PC-3 (cell line): ENCODE measurements around the gene DNAH9.

Experiments
- EZH2 ChIP-seq: fragments of 300-600 bp; sonication (generic); IDR thresholded peaks from one replicate; pipeline ENCODE4 v1.6.1; 2017; ENCODE audit warnings: antibody characterized with exemption, mild to moderate bottlenecking, low read length; ENCODE audit not compliant: unreplicated experiment
- TF ChIP-seq, protein P1 (sequence below): fragments of 300-600 bp; sonication (generic); conservative IDR thresholded peaks from 2 replicates; pipeline ENCODE4 v1.5.1; 2017; ENCODE audit warnings: antibody characterized with exemption, low read depth, mild to moderate bottlenecking, low read length

DNA sequence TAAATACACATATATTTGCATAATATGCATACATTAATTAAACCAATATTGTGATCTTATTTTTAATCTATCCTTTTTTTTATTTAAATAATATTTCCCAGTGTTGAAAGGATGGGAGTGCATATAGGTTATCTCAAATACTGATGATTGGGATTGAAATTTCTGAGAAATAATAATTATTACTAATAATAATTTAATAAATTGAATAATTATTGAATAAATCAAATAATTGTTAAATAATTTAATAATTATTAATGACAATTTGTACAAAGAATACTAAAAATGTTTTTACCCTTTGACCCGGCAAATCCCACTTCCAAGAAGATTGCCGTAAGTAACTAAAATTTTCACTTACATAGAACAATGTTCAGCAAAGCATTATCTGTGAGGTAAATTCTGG, 250.1 kb downstream of the DNAH9 start:
- TF ChIP-seq, protein P1, sequence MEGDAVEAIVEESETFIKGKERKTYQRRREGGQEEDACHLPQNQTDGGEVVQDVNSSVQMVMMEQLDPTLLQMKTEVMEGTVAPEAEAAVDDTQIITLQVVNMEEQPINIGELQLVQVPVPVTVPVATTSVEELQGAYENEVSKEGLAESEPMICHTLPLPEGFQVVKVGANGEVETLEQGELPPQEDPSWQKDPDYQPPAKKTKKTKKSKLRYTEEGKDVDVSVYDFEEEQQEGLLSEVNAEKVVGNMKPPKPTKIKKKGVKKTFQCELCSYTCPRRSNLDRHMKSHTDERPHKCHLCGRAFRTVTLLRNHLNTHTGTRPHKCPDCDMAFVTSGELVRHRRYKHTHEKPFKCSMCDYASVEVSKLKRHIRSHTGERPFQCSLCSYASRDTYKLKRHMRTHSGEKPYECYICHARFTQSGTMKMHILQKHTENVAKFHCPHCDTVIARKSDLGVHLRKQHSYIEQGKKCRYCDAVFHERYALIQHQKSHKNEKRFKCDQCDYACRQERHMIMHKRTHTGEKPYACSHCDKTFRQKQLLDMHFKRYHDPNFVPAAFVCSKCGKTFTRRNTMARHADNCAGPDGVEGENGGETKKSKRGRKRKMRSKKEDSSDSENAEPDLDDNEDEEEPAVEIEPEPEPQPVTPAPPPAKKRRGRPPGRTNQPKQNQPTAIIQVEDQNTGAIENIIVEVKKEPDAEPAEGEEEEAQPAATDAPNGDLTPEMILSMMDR, result no peak
- no peak for TF ChIP-seq EZH2
